ENCODE measurements around the gene DIPK2A.

Gene DIPK2A

GRCh38 chr3:143974271-143975238 lies 2.9 kb downstream of the DIPK2A start:
- no peak for DNase-seq (ENCODE audit: low read depth in 2 of 2)

DNA sequence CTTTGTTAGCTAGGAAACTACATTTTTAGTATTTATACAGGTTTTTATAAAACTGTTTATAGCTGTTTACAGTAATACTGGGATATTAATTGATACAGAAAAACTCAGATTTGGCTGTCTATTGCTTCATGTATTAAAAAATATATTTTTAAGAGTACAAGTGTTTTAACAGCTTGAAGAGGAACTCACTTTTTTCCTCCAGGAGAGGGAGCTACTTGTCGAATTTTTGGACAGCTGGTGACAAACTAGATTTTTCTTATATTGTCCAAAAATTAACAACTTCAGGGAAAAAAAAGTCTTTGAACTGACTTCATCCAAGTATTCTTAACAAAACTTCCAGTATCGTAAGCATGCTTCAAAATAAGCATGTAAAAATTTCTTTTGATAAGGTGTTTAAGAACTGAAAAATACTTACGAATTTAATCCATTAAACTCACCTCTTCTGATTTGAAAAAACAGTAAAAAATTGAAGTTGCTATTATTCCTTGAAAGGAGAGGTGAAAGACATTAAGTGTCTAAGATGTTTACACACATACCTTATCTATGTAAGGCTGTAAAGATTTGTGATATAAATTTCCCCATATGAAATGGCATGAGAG lies 4.0 kb downstream of the DIPK2A start:
- DNase-seq (ENCODE audit: low read depth in 2 of 2): no peak

DNA sequence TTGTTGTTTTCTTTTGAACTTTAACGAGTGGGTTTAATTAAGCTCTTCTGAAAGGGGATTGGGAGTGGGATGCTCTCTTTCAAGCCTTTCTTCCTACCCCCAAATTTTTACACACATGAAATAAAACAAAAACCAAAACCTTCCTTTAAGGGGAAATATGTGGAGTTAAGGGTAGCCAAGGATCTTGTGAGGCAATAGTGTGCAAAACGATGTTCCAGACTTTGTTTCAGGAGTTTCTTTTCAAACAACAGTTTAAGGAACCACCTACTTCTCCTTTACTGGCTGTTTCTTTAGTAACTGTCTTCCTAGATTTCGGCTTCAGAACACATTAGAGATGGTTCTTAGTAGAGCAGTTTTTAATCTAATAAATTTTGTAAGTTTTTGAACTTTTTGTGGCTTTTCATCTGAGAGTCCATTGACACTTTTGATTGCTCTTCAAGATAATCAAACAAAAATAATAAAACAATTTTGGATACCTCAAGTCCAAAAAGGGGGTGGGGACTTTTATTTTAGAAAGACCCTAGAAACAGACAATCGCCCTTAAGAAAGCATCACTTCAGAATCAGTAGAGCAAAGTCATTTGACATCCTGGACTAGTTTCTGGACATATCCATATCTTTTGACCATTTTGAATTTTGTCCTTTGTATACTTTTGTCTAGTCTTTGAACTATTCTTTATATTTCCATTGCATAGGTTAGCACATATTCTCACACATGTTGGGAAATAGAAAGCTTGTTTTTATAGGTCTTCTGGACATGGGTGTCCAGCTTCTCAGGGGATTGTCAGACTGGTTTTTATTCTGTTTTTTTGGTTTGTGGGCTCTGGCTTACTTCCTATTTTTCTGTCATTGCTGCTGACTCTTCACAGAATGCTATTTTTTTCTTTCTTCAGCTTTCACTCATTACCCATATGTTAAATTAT lies 6.0 kb downstream of the DIPK2A start:
- DNase-seq (ENCODE audit: low read depth in 2 of 2): no peak

DNA sequence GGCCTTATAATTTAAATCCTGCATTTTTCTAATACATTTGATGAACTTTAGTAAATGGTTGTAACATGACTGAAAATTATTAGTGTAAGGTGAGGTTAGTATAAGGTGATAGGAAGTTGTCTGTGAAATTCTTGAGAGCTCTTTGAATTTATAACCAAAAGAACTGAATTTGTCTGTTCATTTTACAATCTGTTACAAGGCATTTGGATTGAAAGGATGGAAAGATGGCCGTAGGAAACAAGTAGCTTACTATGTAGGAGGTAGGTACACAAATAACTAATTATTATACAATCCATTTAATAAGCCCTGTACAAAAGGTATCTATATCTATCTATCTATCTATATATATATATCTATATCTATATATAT lies 6.6 kb downstream of the DIPK2A start:
- DNase-seq (ENCODE audit: low read depth in 2 of 2): no peak

- no peak for DNase-seq (ENCODE audit: low read depth in 2 of 2)
Observed at GRCh38 chr3:143979041-143979440, 7.4 kb downstream of the DIPK2A start.

DNA sequence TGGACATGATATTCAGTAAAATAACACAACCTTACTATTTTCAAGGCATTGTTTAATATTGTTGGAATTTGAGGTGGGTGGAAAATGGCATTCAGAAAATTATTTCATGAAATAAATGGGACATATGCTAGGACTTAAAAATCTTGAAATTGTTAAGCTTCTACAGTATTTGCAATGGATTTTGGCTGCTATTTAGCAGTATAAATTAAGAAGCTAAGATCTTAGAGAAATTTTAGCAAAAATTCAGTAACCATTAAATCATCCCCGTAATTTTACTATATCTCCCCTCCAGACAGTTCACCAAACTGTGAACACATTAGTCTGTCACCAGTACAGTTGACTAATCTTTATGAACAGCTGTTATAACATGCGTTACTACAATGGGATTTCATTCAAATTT lies 8.2 kb downstream of the DIPK2A start:
- DNase-seq (ENCODE audit: low read depth in 2 of 2): no peak

DNA sequence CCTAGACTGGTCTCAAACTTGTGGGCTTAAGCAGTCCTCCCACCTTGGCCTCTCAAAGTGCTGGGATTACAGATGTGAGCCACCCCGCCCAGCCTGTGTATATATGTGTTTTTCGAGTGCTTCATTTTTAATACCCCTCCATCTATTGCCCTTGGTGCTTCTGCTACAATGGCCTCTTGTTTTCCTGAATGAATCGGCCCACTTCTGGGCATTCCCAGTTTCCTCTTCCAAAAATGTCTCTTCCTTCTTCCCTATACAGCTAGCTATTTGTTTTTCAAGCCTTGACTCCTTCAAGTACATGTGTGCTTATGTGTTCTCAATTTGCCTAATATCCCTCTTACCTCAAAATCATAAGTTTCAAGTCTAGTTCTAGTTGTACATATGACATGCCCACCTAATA lies 16.7 kb downstream of the DIPK2A start:
- DNase-seq (ENCODE audit: low read depth in 2 of 2): no peak

DNA sequence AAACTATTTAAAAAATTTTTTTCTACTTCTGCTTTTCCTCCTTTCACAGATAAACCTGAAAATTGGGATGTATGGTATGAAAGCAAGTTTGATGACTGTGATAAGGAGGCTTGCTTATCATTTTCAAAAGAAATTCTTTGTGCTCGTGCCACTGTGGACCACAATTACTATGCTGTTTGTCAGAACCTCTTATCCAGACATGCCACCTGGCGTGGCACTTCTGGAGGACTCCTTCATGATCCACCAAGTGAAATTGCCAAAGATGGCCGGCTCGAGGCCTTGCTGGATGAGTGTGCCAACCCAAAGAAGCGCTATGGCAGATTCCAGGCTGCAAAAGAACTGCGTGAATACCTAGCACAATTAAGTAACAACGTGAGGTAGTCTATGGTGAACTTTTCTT lies 17.8 kb downstream of the DIPK2A start:
- DNase-seq (ENCODE audit: low read depth in 2 of 2): no peak

GRCh38 chr3:143991713-143992112 lies 20.1 kb downstream of the DIPK2A start:
- no peak for DNase-seq (ENCODE audit: low read depth in 2 of 2)

DNA sequence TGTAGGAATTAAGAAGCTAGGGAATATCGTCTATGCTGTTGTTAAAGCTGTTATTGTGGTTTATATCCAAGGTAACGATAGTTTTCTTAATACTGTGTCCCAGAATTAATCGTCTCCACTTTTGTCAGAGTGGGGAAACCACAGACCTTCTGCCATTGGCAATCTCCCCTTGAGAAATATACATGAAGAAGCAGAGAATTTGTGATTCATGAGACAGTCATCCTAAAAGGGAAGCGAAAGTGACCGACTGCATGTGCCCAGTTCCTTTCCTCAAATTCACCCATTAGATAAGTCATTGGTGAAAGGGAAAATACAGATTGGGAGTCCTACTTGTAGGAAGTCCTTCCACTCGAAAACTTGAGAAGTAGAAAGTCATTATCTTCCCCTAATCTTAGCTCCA lies 26.6 kb downstream of the DIPK2A start:
- no peak for DNase-seq (ENCODE audit: low read depth in 2 of 2)

DNA sequence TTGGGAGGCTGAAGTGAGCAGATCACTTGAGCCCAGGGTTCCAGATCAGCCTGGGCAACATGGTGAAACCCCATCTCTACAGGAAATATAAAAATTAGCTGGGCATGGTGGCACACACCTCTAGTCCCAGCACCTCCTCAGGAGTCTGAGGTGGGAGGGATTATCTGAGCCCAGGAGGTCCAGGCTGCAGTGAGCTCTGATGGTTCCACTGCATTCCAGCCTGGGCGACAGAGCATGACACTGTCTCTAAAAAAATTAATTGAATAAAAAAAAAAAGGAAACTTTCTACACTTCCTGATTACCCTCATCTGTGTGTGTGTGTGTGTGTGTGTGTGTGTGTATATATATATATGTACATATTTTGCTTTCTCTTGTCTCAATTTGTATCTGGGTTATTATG lies 31.4 kb downstream of the DIPK2A start:
- DNase-seq (ENCODE audit: low read depth in 2 of 2): no peak

DNA sequence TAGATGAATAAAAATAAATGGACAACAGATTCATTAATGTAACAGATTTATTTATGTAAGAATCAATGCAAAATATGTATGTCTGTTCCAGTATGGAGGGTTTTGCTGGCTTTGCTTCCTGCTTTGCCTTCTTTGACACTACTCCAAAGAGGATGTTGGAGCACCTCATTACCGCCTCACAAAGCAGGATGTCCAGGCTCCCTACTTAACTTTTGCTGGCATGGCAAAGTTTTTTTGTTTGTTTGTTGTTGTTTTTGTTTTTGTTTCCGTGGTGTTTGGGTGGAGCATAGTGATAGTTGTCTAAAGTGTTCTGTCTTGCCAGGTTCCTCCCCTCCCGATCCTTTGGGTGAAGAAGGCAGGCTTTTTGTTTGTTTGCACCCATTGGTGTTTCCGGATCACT lies 38.7 kb downstream of the DIPK2A start:
- DNase-seq (ENCODE audit: low read depth in 2 of 2): no peak

- no peak for DNase-seq (ENCODE audit: low read depth in 2 of 2)
Observed at GRCh38 chr3:144011251-144011799, 39.7 kb downstream of the DIPK2A start.

- no peak for DNase-seq (ENCODE audit: low read depth in 2 of 2)
Observed at GRCh38 chr3:144015133-144015532, 43.5 kb downstream of the DIPK2A start.

DNA sequence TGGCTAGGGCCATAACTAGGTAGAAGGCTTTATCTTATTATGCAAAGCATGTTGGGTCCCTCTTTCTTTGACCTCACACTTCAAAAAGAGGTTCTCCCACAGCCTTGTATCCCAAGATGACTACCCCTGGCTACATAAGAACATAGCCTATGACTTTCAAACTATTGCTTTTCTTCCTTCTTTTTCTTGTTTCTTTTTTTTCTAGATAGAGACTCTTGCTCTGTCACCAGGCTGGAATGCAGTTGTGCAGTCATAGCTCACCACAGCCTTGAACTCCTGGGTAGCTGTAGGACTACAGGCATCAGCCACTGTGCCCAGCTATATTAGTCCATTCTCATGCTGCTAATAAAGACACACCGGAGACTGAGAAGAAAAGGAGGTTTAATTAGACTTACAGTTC lies 47.2 kb downstream of the DIPK2A start:
- peak; percentile 28 to 39 for DNase-seq (ENCODE audit: low read depth in 2 of 2)
